ENCODE data around the gene ATP5PB.

DNA sequence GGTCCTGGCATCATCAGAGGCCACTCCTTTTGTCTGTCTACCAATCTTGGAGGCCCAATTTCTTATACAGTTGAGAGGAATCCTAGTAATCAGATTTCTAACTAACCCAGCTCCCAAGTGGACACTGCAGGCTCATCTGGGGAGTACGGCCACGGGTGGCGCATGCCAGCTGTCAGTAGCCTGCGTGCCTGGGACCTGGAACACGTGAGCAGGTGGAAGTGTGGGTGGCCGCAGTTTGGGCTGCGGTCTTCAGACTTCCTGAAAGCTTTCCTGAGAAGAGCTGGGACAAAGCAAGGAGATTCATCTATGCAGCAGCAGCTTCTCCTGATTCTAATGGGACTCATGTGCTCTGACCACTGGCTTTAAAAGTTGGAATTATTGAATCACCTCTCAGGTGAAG is 41.8 kb downstream of the ATP5PB start:
- TF ChIP-seq GATA3 (IDR thresholded peaks at IDR 0.05; ENCODE audit: low read depth, low read length) (no peak), GATA2 (IDR thresholded peaks at IDR 0.05; ENCODE audit: low read depth, low read length) (no peak)

Data from SH-SY5Y (cell line).